HG03025 (cell line): ENCODE measurements around the gene PIK3R3.
"Not testable (repeated sequence)": the region's sequence is repeated elsewhere in the genome, so short reads cannot be mapped to it uniquely, and the experiment has no call there.

Experiments used
- ATAC-seq: cut with Tn5 transposase; IDR thresholded peaks from one replicate; pipeline ENCODE4 v1.9.1; 2021; ENCODE audit warnings: mild to moderate bottlenecking, moderate library complexity; ENCODE audit not compliant: unreplicated experiment, low FRiP score

Gene PIK3R3

GRCh38 chr1:46114925-46115603 lies 17.4 kb downstream of the PIK3R3 start:
- no peak for ATAC-seq

- ATAC-seq, result no peak
These were observed 18.5 kb downstream of the PIK3R3 start for GRCh38 chr1:46113948-46114347.

GRCh38 chr1:46112108-46112507 lies 20.3 kb downstream of the PIK3R3 start:
- no peak for ATAC-seq

DNA sequence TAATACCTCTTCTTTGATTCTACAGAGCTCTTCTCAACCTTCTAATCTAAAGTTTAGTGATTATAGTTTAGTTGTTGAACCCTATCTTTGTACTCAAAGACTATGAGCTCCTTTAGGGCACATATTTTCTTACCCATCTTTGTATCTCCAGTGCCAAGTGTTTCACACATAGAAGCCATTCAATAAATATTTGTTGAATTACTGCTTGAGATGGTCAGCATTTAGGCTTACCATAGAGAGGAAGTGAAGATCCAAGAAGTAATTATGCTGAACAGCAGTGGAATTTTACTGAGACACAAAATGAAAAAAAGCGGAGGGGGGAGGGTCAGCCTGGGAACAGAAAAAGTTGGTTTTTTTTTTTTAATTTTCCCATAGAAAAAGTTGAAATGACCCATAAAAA lies 21.9 kb downstream of the PIK3R3 start:
- ATAC-seq, result no peak

DNA sequence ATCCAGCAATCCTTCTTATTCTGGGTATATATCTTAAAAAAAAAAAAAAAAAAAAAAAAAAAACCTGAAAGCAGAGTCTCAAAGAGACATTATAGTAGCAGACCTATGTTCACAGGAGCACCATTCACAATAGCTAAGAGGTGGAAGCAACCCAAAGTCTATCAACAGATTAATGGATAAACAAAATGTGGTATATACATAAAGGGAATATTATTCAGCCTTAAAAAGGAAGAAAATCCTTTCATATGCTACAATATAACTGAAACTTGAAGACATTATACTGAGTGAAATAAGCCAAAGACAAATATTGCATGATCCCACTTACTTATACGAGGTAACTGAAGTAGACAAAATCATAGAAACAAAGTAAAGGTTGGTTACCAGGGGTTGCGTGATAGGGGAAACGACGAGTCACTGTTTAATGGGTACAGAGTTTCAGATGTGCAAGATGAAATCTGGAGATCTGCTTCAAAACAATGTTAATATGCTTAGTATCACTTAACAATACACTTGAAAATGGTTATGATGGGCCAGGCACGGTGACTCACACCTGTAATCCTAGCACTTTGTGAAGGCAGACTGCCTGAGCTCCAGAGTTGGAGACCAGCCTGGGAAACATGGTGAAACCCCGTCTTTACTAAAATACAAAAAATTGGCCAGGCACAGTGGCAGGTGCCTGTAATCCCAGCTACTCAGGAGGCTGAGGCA lies 29.5 kb downstream of the PIK3R3 start:
- no peak for ATAC-seq

GRCh38 chr1:46099215-46099614 lies 33.2 kb downstream of the PIK3R3 start:
- no peak for ATAC-seq

DNA sequence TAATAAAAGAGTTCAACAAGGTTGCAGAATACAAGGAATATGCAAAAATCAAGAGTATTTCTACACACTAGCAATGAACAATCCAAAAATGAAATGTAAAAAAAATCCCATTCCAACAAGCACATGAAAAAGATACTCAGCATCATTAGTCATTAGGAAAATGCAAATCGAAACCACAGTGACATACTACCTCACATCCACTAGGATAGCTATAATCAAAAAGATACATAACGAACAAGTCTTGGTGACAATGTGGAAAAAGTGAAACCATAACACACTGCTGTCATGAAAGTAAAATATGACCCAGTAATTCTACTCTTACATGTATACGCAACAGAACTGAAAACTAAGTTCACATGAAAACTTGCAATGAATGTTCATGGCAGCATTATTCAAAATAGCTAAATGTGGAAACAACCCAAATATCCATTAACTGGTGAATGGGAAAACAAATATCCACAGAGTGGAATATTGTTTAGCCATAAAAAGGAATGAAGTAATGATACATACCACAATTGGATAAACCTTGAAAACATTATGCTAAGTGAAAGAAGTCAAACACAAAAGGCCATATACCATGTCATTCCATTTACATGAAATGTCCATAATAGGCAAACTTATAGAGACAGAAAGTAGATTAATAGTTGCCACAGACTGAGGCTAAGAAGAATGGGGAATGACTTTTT lies 34.3 kb downstream of the PIK3R3 start:
- no peak for ATAC-seq

- no peak for ATAC-seq
These were observed 35.3 kb downstream of the PIK3R3 start for GRCh38 chr1:46097149-46097472.

- no peak for ATAC-seq
These were observed 35.9 kb downstream of the PIK3R3 start for GRCh38 chr1:46096269-46097148.

DNA sequence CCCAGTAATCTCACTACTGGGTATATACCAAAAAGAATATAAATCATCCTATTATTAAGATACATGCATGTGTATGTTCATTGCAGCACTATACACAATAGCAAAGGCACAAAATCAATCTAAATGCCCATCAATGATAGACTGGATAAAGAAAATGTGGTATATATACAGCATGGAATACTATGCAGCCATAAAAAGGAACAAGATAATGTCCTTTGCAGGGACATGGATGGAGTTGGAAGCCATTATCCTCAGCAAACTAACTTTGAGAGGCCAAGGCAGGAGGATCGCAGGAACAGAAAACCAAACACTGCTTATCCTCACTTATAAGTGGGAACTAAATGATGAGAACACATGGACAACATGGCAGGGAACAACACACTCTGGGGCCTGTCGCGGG lies 37.3 kb downstream of the PIK3R3 start:
- not testable (repeated sequence) for ATAC-seq

GRCh38 chr1:46094471-46095005 lies 37.9 kb downstream of the PIK3R3 start:
- no peak for ATAC-seq

DNA sequence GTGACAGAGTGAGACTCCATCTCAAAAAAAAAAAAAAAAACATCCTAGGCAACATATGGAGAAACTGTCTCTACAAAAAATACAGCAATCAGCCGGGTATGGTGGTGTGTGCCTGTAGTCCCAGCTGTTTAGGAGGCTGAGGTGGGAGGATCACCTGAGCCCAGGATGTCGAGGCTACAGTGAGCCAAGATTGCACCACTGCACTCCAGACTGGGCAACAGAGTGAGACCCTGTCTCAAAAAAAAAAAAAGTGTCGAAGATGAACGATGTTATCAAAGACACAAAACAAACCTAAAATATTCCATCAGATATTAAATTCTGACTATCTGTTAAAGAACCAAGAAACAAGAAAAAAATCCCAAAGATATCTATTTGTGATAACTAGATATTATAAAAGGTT lies 38.6 kb downstream of the PIK3R3 start:
- not testable (repeated sequence) for ATAC-seq

DNA sequence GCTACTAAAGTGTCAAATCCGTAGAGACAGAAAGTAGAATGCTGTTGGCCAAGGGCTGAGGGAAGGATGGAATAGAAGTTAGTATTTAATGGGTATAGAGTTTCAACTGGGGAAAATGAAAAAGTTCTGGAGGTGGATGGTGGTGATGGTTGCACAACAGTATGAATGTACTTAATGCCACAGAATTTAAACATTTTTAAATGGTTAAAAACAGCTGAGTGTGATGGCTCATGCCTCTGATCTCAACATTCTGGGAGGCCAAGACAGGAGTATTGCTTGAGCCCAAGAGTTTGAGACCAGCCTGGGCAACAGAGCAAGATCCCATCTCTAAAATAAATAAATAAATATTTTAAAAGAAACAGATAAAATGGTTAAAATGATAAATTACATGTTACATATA lies 44.5 kb downstream of the PIK3R3 start:
- ATAC-seq, result no peak

GRCh38 chr1:46086576-46086975 lies 45.9 kb downstream of the PIK3R3 start:
- ATAC-seq, result no peak

DNA sequence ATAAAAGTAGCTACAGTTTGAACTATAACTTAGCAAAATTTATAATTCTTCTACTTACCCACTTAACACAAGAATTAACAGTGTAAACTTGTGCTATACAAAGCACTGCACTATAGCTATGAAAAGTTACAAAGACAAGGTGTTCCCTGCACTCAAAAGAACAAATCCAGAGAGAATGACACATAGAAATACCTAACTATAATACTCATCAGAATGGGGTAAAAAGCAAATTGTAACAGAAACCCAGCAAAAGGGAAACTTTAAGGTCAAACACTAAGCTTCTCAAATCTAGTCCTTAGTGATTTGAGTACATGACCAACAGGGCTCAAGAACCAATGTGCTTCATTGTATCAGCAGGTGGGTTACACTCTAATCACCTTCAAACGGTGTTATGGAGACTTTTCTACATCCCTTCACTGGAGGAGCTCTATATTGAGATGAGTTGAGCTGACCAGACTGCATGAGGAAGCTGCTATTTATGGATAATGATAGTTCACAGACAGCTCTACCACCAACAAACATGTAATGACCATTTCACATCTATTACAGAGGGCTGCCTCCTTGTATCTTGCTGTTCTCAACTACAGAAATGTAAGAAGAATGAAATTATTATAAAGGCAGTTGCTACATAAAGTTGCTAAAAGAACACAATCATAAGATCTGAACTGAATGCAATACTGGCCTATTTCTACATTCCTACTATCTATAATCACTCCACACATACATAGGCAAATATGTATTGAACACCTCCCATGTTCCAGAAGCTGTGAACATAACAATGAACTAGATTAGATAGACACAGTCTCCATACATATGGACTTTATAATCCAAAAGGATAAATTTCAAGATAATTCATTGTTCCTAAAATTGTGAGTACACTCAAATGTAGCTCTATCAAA lies 47.6 kb downstream of the PIK3R3 start:
- ATAC-seq, result no peak

GRCh38 chr1:46083579-46083978 lies 48.9 kb downstream of the PIK3R3 start:
- ATAC-seq, result no peak

DNA sequence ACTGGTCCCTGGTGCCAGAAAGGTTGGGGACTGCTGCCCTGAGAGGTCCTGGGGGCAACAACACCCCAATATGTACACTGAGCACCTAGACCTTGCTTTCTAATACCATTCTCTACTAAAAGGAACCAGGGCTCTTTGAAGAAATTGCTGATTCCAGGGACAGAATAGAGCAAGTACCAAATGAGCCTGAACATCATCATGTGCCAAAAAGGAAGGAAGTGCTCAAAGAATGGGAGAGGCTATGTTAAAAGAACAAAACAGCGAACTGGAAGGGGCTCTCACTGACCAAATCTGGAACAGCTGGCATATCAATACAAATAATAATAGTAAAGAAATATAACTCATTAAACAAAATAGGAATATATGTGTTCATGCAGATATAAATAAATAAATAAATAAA lies 50.8 kb downstream of the PIK3R3 start:
- no peak for ATAC-seq

DNA sequence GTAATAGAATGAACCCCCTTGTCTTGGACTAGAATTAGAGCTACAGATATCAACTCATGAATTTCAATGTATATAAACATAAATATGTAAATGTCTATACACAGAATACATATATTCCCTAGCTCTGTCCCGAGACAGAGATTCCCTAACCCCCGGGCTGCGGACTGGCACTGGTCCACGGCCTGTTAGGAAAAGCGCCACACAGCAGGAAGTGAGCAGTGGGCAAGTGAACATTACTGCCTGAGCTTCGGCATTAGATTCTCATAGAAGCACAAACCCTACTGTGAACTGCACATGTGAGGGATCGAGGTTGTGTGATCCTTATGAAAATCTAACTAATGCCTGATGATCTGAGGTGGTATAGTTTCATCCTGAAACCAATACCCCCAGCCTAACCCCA lies 51.2 kb downstream of the PIK3R3 start:
- ATAC-seq, result no peak

- no peak for ATAC-seq
These were observed 52.2 kb downstream of the PIK3R3 start for GRCh38 chr1:46080257-46080656.

- no peak for ATAC-seq
These were observed 54.8 kb downstream of the PIK3R3 start for GRCh38 chr1:46077644-46078043.
